ENCODE measurements around the gene ASB15.
"Not testable (repeated sequence)": the region's sequence is repeated elsewhere in the genome, so short reads cannot be mapped to it uniquely, and the experiment has no call there.

ASB15 gene

DNA sequence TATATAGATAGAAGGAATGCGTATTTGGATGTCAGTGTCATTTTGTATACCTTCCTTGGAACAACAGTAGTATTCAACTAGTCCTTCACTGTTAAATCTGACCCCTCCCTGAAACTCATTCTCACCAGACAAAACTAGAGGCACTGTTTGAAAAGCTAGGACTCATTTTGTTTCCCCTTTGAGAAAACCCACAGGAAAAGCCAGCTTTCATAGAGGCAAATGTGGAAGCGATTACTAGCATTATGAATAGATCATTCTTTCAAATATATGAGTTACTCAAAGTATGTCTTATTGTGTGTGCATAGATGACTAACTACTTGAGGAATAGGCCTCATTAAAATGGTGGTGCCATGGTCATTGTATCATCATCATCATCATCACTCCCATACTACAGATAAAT is 1.9 kb upstream of the ASB15 start:
- DNase-seq: no peak

DNA sequence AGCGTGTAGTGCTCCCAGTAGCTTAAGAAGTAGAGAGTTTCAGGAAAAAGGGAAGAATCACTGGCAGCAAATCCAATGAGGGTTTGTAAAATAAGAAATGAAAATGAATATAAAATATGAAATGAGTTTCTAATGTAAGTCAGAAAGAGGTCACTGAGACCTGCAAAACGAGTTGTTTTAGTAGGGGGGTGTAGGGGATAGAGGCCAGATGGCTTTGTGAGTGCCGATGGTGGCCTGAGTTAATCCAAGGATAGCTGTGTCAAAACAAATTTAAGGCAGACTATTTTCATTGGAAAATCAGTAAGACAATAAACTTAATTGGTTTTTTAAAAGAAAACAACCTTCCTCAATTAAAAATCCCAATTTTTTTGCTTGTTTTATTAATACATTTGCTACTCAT is 745 bp upstream of the ASB15 start:
- DNase-seq: no peak

DNA sequence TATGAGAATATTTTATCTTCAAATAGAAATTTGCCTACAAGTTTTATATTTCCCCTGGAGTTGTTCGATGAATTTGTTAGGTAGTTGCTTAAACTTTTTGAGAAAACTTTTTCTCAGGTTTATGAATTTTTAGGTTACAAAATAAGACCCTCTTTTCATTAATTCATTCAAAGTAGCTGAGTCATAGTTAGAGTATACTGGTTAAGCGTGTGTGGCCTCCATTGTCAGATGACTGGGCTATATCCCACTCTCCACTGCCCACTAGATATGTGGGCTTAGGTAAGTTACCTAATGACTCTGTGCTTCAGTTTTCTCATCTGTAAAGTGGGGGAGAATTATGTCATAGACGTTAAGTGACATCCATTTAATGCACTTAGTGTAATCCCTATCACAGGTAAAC is 1.0 kb downstream of the ASB15 start:
- DNase-seq: no peak

DNA sequence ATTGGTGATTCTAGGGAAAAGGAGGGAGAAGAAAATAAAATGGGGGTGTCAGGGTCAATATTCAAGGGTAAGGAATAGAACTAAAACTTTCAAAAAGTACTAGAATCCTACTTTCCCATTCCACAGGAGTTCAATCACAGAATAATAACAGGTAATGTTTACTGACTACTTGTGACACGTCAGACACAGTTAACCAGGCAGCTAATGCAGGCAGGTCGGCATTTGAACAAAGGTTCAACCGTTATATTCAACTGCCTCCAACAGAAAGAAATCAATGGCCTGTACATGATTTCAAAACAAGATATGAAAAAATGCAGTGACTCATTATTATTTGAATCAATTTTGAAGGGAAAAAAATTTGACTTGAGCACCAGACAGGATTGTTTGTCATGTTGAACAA is 3.1 kb downstream of the ASB15 start:
- no peak for DNase-seq

DNA sequence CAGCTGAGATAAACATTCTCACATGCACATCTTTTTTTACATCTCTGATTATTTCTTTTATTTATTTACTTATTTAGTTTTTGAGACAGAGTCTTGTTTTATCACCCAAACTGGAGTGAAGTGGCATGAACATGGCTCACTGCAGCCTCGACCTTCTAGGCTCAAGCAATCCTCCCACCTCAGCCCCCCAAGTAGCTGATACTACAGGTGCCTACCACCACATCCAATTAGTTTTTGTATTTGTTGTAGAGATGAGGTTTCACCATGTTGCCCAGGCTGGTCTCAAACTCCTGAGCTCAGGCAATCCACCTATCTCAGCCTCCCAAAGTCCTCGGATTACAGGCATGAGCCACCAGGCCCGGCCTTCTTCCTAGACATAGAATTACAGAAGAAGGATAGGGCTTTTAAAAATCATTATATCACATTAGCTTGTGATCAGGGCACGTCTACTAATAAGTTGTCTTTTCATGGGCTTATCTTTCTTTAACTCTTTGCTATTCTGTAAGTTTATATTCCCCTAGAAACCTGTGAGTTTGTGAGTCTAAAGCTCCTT is 5.9 kb downstream of the ASB15 start:
- no peak for DNase-seq

DNA sequence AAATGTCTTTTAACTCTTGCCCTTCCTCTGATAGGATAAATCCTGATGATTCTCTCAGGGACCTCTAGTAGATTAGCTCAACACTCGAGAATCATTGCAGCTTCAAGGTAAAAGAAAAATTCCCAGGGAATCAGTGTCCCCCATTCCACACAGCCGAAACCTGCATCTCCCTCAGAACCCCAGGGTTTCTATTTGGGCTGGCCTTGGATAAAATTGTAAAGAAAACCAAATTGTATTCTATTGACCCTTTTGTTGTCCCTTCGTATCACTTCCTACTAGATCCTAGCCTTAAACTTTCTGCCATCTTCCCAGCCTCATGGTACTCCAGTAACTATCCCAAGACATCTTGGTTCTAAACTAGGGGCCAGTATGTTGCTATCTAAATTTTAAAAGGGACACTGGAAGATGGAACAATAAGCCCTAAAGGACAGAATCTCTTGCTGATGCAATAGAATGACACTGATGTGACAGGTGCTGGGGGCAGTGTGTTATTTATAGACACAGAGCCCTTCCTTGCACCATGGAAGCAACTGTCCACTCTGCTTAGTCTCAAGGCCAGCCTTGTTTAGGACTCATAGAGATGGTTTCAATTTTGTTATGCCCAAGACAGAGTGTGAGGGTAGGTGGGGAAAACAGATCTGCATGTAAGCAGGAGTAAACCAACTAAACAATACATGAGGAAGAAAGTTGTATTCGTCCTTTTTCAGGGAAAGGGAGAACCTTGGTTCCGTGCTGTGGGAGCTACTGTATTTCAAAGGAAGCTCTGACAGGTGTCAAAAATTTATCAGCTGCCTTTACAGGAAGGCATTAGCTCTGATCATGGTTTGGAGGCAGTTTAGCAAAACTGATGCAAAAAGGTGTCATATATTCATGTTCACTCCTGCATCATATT is 7.6 kb downstream of the ASB15 start:
- no peak for DNase-seq

DNA sequence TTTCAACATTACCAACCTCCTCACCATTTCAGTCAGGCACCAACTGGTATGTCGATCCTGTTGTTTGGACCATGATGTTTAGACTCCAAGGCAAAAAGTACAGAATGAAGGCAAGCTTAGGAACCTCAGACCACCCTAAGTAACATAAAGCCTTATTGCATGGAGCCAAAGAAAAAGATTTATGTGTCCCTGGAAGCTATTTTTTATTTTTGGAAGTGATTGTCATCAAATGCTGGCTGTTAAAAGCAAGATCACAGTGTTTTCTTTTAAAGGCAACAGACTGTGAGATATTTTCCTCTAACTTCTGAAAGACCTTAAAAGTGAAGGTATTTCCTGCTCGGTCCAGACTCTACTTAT is 8.2 kb downstream of the ASB15 start:
- DNase-seq: no peak

DNA sequence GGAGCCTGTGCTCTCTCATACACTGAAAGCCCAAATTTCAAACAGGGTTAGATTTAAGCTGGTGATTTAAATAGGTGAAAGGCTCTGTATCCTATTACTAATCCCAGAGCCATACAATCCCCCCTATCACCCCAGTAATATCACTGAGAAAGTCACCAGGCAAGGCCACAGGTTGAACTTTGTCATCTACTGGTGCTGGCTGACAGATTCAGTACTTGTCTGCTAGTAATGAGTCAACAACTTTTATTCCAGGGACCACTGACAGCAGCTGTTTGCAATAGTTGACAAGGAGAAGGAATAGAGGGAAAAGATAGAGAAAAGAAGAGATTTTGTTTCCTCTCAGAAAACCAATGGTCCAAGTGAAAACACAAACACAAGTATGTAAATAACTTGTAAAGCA is 10.4 kb downstream of the ASB15 start:
- DNase-seq: no peak

DNA sequence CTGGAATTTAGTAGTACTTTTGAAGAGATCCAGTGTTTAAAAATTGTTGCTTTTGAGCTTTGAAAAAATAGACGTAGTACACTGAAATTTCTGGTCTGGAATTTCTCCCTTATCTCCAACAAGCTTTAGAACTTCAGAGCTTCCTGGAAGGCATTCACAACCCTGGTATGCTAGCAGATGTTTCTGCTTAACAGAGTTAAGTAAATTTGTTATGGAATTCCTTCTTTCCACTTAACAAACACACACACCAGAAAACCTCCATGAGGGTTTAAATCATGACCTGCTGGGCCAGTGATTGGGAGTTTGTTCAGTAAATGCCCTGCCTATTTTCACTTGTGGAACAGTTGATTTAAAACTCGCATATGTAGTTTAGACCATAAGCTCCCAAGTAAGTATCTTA is 13.7 kb downstream of the ASB15 start:
- DNase-seq: no peak

DNA sequence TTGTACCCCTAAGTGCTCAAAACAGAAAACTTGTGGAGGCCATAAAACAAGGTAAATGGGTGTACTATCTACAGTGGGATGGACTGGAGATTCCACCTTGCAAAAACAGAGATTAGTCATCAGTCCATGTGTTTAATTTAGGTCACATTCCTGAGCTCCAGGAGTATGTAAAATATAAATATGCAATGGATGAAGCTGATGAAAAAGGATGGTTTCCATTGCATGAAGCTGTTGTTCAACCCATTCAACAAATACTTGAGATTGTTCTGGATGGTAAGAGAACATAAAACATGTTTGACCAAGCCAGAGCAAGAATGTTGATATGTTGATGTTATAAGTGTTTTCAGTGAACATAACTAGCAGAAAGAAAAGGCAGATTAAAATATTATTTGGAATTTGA is 14.6 kb downstream of the ASB15 start:
- no peak for DNase-seq

DNA sequence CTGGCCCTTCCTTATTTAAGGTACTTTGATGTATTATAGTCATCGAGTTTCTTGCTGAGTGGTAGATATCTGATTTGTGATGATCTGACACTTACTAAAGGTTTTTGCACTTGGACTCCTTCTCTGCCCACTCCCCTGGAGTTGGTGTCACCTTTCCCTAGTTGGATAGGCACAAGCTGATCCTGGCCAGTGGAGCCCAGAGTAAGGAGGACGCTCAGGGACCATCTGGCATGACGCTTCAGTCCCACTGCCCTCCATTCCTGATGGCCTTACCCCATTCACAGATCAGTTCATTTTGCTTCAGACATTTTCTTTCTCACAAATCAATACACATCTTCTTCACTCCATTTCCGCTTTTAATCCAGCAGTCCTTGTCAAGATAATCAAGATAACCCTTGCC is 20.1 kb downstream of the ASB15 start:
- no peak for DNase-seq

DNA sequence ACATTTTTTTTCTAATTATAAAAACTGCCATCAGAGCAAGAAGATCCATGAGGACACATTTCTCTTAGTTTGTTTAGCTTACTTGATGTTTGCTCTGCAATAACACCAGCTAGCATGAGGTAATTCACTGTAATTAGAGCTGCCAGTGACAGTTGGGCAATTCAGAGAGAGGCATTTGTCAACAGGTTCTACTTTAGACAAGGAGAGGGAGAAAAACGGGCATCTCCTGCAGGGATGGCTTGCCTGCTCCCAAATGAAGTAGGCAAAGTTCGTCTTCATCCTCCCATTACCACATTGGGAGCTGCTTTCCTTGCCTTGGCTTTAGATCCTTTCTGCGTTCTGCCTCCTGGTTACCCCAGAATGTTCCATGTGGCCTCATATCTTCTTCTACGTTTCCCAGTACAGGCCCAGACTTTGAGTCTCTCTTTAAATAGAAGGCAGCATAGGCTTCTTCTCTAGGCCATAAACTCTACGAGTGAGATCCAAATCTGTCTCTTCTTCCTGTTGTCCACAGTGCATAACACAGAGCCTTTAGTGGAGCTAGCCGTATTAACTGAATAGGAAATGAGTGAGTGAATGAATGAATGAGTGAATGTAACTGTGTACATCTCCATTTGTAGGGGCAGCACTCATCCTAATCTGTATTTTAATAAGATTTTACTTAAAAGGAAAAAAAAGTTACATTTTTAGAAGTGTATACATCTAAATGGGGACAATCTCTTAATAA is 21.2 kb downstream of the ASB15 start:
- no peak for DNase-seq

DNA sequence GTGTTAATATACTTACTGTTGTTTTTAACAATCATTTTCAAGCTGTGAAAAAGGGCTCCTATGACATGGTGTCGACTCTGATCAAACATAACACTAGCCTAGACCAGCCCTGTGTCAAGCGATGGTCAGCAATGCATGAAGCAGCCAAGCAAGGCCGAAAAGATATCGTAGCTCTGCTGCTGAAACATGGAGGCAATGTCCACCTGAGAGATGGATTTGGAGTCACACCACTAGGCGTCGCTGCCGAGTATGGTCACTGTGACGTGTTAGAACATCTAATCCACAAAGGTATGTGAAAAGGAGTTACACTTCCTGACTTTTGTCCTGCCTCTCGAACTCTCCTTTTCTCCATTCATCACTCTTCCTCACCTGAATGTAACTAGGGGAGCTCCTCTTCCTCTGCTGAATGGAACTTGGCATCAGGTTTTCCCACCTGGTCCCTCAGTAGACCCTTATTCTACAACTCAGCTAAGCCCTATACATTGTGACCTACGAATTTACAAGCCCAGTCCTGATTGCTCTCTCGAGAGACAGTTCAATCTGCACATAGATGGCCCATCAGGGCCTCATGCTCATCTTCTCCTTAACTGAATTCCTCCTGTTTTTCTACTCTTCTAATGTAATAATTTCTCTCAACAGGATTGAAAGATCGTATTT is 23.0 kb downstream of the ASB15 start:
- peak; percentile 52 for DNase-seq

DNA sequence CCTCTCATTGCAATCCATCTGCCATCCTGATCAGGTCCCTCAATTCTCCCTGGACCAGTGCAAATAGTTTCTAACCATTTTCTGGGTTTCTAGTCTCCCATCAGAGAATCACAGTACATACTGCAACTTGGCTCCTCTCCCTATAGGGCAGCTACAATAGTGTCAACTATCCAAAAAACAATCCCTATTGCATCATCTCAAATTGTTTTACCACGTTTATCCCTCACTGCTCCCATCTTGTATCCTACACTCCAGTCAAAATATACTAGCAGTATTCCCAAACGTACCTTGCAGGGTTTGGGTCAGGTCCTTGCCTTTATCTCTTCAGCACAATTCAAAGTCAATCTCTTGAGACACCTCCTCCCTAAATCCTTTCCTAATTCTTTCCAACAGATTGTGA is 23.6 kb downstream of the ASB15 start:
- DNase-seq: no peak

DNA sequence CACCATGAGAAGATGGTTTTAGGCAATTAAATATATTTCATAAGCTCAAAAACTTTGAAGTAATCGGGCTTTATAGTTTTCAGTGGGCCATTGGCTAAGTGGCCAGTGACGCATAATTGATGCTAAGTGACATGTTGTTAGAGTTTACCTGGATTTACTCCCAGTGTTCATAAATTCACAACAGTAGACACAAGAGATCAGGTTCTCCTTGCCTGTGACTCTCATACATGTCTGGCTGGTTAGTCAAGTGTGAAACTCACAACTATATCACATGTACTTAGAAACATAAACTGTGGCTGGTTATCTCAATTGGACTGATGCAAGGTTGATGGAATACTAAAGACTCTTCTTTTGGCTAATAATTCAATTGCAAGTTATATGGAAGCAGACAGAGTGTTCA is 26.2 kb downstream of the ASB15 start:
- DNase-seq: no peak

DNA sequence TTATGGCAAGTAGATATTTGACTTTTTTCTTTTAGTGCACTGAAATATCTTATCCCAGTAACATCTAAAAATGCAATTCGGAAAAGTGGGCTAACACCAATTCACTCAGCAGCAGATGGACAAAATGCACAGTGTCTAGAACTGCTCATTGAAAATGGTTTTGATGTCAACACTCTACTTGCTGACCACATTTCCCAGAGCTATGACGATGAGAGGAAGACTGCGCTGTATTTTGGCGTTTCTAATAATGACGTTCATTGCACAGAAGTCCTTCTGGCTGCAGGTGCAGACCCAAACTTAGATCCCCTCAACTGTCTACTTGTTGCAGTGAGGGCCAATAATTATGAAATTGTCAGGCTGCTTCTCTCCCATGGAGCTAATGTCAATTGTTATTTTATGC is 27.2 kb downstream of the ASB15 start:
- DNase-seq: no peak

DNA sequence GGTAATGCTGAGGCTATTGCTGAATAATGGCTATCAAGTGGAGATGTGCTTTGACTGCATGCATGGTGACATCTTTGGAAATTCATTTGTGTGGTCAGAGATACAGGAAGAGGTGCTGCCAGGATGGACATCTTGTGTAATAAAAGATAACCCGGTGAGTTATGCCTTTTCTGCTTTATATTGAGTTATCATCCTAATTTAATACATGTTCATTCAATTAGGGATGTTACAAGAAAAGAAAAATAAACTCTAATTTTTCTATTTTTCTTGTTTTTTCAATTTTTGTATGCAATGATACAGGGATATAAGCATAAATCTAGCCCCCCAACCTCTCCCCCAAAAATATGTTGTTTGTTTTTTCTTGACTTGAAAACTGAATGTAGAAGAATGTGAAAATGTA is 27.7 kb downstream of the ASB15 start:
- DNase-seq: no peak

DNA sequence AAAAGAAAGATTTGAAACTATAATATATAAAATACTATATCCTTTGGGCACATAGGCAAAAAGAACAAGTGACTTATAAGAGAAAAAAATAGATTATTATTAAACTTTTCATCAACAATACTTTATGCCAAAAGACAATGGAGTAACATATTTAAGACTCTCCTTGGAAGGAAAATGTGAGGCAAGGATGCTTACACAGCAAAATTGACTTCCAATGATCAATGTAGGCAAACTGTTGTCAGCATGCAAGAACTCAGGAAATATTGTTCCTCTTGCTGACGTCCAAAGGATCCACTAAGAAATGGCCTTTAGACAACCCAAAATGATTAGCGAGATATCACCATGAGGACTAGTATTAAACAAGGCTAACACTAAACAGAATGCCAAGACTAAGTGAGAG is 31.2 kb downstream of the ASB15 start:
- no peak for DNase-seq

DNA sequence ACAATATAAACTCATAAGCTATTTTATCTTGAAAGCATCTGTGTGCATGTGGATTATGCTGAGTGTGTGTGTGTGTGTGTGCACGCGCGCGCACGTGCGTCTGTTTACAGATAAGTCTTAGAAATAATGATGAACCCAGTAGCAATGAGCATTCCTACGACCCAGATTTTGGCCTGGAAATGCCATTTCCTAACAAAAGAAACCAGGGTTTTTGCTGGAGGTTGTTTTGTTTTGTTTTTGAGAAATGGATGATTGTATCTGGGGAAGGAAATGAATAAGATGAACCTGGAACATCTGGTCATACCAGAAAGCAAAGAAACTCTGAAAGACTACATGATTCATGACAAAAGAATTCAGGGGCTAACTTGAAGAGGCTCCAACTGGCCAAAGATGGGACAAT is 31.9 kb downstream of the ASB15 start:
- DNase-seq: no peak

DNA sequence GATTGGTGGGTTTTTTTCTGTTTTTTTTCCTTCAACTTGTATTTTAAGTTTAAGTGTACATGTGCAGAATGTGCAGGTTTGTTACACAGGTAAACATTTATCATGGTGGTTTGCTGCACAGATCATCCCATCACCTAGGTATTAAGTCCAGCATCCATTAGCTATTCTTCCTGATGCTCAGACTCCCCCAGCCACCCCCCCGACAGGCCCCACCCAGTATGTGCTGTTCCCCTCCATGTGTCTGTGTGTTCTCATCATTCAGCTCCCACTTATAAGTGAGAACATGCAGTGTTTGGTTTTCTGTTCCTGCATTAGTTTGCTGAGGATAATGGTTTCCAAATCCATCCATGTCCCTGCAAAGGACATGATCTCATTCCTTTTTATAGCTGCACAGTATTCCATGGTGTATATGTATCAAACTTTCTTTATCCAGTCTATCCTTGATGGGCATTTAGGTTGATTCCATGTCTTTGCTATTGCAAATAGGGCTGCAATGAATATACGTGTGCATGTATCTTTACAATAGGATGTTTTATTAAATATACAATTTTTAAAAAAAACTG is 32.5 kb downstream of the ASB15 start:
- DNase-seq: not testable (repeated sequence)

DNA sequence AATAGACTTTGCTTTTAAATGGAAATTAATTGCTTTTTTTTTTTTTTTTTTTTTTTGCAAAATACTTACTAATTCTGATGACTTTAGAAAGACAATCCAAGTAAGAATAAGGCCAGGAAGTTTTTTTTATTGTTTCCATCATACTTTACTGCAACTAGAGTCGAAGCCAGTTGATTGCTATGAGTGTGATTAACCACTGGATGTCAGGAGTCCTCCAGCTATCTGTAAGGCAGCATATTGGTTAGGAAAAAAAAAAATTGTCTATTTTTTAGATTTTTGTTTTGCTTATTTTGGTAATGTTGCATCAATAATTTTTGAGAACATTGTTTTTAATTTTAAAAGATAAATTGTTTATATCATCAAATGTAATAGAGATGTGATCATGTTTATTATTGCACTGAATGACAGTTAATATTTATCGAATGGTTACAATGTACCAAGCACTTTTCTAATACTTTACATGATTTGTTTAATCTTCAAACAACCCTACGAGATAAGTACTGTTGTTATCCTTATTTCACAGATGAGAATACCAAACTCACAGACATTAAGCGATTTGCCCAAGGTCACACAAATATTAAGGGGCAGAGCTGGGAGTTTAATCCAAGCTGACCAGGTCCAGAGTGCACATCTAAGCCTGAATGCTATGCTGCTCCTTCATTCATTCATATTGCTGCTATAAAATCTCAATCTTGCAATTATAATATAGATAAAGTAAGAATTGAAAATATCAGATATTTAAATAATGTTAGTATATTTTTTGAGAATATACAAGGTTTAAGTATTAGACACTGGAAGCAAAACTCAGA is 34.1 kb downstream of the ASB15 start:
- no peak for DNase-seq

DNA sequence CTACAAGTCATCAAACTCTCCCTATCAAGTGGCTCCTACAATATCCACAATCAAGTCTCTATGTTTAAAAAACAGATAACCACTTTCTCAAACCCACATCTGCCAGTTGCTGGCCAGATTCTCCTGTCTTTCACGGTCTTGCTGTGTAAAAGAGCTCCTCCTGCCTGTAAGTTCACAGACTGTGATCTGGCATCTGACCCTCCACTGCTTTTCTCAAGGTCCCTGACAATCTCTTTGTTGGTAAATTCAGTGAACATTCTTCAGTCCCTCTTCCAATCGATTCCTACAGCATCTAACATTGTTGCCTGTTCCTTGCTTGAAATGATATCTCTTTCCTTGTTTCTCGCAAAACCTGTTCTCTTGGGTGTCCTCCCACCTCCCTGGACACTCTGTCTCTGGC is 35.6 kb downstream of the ASB15 start:
- no peak for DNase-seq

DNA sequence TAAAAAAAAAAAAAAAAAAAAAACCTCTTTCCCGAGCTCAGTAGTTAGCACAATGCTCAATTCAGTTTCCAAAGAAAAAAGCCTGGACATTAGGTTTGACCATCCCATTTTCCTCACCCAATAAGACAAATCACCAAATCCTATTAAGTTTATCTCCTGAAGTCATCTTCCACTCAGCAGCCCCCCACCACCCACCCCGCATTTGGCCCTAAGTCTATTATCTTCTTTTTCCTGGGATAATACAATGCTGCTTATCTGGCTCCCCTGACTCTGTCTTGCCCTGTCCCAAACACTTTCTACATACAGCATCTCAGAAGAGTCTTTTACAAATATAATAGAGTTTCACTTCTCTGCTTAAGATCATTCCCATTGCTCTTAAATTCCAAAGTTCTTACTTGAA is 36.3 kb downstream of the ASB15 start:
- DNase-seq: no peak
